GM20000 (cell line): ENCODE results near the gene GPR158.
"Not testable (repeated sequence)": the region's sequence is repeated elsewhere in the genome, so short reads cannot be mapped to it uniquely, and the experiment has no call there.

Experiments
- DNase-seq: peaks from one replicate; pipeline ENCODE4 v3.0.0; 2012; ENCODE audit warnings: low spot score
- TF ChIP-seq, protein P1 (sequence below): IDR thresholded peaks from 2 replicates; pipeline ENCODE4 v1.5.1; 2012; ENCODE audit warnings: mild to moderate bottlenecking, control low read depth; ENCODE audit errors: extremely low read depth, missing control alignments

Gene GPR158

DNA sequence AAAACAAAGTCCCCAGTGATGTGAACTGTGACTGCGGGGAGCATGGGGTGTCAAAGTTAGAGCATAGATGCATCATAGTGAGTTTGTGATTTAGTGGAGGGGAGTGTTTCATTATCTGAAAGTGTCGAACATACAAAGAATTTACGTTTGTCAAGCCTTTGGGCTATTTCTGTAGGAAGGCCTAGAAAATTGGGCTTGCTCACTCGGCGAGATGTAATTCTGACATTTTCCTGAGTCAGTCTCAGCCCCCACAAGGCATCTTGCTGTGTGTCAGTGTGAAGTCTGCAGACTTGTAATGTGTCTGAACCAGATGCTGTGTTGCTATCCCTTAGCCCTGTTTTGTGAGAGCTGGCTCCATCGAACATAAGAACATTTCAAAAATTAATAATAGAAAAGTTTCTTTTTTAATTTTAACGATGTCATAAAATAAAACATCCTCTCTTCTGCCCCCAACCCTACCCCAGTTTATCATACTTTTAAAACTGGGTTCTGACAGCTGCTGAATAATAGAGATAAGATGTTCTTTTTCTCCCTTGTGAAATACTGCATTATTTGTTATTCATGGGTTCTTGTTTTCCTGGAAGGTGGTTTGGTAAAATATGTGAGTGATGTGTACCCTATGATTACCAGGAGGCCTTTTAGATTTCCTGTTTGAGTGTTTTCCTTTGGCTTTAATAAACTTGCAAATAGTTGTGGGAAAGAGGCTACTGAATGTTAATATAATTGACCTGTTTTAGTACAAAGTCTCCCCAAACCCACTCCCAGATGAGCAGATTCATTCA is 207.4 kb downstream of the GPR158 start:
- TF ChIP-seq, protein P1, sequence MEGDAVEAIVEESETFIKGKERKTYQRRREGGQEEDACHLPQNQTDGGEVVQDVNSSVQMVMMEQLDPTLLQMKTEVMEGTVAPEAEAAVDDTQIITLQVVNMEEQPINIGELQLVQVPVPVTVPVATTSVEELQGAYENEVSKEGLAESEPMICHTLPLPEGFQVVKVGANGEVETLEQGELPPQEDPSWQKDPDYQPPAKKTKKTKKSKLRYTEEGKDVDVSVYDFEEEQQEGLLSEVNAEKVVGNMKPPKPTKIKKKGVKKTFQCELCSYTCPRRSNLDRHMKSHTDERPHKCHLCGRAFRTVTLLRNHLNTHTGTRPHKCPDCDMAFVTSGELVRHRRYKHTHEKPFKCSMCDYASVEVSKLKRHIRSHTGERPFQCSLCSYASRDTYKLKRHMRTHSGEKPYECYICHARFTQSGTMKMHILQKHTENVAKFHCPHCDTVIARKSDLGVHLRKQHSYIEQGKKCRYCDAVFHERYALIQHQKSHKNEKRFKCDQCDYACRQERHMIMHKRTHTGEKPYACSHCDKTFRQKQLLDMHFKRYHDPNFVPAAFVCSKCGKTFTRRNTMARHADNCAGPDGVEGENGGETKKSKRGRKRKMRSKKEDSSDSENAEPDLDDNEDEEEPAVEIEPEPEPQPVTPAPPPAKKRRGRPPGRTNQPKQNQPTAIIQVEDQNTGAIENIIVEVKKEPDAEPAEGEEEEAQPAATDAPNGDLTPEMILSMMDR = no peak
- no peak for DNase-seq

DNA sequence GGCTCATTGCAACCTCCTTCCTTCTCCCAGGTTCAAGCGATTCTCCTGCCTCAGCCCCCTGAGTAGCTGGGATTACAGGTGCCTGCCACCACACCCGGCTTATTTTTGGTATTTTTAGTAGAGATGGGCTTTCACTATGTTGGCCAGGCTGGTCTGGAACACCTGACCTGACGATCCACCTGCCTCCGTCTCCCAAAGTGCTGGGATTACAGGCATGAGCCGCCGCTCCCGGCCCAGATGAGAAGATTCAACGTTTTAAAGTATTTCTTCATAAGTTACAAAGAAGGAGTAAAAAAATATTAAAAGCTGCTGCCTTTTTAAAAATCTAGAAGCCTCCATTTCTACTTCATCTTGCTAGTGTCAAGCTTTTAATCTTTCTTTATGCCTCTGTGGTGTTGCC is 208.1 kb downstream of the GPR158 start:
- DNase-seq = not testable (repeated sequence)

DNA sequence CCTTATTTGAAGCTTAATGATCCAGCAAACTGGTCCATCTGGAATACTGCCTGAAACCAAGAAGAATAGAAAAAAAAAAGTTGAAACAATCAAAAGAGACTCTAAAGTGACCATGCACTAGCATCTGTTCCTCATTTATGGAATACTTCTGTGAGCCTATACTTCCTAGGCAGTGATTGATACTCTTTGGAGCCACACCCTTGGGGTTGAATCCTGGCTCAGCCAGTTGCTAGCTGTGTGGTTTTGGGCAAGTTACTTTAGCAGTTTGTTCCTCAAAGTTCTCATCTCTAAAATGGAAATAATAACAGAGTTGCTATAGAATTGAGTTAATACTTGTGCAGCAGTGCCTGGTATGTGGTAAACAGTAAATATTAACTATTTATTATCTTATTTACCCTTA is 208.9 kb downstream of the GPR158 start:
- TF ChIP-seq, protein P1 = no peak
- DNase-seq = no peak

DNA sequence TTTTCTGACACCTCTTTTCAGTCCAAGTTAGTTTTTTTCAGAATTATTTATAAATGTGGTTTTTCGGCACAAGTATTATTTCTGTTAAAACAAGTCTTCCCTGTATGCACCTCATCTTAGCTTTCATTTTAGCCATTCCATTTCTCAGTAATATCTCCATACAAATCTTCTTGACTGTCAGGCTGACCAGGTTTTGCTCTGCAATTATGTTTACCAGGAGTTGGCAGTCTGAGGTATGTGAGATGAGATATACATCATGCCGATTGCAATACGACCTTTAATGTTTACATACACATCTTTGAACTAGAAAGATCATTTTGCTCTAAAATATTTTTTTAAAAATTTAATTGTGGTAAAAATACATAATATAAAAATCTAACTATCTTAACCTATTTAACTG is 209.8 kb downstream of the GPR158 start:
- TF ChIP-seq, protein P1 = no peak
- DNase-seq = no peak

DNA sequence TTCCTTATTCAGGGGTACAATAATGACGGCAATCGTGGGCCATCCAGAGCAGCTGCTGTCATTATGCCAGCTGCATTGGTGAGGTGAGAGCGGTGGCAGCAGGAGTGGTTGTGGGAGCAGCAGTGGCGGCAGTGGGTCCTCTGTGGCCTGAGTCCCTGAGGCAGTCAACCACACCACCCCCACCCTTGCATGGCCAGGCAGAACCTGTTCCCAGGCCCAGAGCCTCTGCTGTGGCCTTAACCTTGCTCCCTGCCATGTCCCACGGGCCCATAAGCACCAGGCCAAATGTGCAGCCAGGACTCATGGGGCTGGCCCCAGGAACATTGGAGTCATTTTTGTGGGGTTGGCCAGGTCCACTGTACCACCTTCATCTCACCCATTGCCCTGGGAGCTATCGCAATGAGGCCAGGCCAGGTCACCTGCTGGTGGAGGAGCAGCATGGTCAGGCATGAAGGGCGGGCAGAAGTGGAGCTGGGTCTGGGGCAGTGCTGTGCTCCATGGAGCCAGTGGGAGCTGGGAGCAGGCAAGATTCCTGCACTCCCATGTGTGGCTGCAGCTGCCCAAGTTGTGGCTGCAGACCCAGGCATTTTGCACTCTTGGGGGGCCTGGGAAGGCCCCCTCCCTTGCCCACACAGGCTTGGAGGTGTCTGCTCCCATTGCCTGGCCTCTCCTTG is 213.5 kb downstream of the GPR158 start:
- TF ChIP-seq, protein P1 = no peak

DNA sequence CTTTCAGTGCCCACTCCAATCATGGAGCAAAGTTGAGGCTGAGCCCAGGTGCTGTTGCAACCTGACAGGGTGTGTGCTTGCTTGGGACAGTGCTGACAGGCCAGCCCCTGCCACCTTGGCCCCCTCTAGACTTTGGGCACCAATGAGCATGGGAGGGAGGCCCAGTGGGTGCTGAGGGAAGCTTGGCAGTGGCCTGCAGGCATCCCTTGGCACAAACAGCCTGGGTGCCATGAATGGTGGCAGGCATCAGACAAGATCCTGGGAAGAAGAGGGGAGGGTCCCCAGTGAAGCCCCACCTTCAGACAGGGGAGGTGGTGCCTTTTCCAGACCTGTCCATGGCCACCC is 214.0 kb downstream of the GPR158 start:
- TF ChIP-seq, protein P1 = no peak
- no peak for DNase-seq

More for the DNA sequence above, 213.5 kb downstream of the GPR158 start:
- no peak for DNase-seq

DNA sequence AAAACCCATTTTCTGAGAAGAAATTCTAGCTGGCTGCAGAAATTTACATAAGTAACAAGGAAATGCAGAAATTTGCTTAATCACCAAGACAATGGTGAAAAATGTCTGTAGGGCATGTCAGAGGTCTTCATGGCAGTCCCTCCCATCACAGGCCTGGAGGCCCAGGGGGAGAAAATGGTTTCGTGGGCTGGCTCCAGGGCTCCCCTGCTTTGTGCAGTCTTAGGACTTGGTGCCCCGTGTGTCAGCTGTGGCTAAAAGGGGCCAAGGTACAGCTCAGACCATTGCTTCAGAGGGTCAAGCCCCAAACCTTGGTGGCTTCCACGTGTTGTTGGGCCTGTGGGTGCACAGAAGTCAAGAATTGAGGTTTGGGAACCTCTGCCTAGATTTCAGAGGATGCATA is 215.9 kb downstream of the GPR158 start:
- no peak for DNase-seq
- TF ChIP-seq, protein P1 = no peak

DNA sequence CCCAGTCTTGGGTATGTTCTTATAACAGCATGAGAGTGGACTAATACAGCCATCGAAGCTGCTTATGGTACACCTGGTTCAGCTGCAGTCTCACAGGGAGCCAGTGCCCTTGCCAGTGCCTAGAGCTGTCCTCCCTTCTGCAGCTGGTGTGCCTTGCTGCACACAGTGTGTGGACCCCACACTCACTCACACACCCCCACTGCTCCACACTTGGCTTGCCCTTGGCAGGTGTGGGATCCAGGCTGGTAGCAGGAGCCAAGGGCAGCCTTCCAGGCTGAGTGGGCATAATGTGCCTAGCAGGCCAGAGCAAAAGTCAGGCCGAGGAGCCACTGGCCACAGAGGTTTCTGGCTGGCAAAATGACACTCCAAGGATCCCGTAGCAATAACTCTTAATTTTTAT is 217.3 kb downstream of the GPR158 start:
- TF ChIP-seq, protein P1 = no peak
- DNase-seq = no peak
